MV-4-11 (cell line): Measurements from ENCODE around the gene CXXC1.
"Not testable (repeated sequence)": the region's sequence is repeated elsewhere in the genome, so short reads cannot be mapped to it uniquely, and the experiment has no call there.

Source experiments
- DNase-seq: peaks from one replicate; lab custom pipeline; 2025; lab: John Stamatoyannopoulos, UW

The CXXC1 gene

DNA sequence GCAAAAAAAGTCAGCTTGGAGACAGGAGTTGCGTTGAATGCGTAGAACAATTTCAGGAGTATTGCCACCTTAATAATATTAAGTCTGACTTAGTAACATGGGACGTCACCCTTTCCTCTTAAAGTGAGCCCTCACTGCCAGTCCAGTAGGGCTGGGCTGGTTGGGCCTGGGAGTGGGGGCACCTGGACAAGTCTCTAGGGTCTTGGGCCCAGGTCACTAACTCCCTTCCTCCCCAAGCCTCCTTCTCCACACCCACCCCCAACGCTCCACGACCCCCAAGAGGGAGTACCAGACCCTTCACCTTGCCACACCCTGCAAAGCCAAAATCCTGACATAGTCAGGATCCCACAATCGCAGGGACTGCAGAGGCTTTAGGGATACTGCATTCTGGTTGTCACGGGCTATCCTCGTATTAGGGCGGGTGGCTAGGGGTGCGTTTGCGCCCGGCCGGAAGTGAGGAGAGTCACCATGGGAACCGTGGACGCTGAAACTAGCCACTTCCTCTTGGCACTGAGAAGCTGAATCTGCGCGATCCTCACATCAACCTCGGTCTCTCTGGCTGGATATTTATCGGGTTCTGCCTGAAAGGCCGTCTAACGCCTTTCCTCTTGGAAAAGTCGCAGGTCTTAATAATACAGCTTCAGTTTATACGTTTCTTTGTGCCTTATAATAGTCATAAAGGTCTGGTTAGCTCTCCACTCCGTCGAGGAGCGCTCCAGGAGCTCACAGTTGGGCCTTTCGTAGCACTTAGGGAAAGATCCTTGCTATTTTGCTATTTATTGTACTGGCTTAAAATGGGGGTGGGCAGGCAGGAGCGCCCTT, 10.3 kb upstream of the CXXC1 start:
- DNase-seq: peak; percentile 91

DNA sequence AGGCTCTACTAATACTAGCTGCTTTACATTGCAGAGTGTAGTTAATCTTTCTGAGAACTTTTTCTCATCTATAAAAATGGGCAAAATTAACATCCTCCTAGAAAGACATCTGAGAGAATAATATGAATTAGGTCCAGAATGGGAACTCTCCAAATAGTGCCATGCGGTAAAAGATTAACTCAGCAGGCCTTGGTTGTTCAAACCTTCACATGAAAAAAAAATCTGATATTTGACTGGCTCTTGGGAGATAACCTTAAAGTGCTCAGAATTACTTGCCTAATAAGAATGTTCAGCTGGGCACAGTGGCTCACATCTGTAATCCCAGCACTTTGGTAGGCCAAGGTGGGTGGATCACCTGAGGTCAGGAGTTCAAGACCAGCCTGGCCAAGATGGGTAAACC, 5.5 kb upstream of the CXXC1 start:
- DNase-seq: no peak

DNA sequence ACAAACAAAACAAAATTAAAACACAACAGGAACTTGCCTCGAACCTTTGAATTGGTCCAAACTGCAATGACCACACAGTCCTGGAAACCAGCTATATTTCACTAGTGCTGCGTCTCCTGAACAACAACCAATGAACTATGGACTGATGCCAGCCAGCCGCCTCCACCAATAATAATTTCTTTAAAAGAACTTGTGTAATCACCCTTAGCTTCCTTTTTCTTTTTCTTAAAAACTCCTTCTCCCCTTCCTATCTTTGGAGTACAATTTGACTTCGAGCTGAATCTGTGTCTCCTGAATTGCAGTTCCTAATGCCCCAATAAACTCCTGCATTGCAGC, 1.6 kb upstream of the CXXC1 start:
- DNase-seq: peak; percentile 60

DNA sequence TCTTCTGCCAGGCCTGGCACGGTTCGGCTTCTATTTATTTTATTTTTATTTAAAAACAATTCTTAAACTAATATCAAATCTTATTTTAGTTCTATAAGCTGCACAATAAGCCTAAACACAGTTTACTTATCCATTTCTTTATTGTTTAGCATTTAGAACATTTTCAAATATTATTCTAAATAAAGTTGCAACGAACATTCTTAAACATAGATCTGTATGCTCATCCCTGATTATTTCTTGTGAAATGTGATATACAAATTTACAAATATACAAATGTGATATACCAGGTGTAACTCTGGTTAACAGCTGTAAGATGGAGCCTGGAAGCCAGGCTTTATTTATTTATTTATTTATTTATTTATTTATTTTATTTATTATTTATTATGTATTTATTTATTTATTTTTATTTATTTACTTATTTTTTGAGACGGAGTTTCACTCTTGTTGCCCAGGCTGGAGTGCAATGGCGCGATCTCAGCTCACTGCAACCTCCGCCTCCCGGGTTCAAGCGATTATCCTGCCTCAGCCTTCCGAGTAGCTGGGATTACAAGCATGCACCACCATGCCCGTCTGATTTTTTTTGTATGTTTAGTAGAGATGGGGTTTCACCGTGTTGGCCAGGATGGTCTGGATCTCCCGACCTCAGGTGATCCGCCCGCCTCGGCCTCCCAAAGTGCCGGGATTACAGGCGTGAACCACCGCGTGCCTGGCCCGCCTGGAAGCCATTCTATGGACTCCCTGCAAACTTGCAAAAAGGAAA, 1.0 kb upstream of the CXXC1 start:
- not testable (repeated sequence) for DNase-seq

DNA sequence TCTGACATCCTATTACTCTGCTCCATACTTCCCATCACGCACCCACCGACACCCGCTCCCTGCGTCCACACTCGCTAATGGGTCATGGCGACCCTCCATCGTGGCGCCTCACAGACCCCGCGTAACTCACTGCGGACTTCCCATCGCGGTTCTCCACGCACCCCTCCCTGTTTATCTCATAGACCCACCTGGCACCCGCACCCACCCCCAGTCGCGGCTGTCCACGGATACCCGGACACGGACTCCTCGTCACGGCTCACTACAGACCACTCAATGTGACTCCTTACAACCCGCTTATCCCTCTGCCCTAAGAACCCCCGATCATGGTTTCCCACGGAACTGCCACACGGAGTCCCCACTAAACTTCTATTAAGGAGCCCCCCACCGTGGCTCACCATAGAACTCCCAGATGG, 458 bp downstream of the CXXC1 start:
- no peak for DNase-seq

DNA sequence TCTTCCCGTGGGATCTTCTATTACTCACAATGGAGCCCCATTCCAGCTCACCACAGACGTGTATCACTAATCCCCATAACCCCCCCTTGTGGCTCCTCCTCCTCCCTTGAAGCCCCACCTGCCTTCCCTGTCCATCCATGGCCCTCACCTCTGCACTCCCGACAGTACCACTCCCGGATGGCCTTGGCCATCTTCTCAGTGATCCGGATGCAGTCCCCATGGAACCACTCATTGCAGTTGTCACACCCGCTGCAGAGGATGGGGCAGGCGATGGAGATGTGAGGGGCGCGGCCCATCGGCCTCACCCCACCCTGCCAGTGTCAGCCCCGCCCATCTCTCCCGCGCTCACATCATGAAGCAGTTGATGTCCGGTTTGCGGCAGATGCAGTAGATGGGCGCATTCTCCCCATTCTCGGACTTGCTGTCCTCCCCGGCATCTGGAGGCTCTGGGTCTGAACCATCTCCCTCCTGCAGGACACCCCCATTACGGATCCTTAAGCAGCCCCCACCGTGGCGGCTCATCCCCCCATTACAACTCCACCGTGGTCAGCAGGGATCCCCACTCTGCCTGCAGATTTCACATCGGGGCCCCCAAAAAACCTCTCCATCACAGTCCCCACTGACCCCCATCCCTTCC, 983 bp downstream of the CXXC1 start:
- DNase-seq: peak; percentile 18

DNA sequence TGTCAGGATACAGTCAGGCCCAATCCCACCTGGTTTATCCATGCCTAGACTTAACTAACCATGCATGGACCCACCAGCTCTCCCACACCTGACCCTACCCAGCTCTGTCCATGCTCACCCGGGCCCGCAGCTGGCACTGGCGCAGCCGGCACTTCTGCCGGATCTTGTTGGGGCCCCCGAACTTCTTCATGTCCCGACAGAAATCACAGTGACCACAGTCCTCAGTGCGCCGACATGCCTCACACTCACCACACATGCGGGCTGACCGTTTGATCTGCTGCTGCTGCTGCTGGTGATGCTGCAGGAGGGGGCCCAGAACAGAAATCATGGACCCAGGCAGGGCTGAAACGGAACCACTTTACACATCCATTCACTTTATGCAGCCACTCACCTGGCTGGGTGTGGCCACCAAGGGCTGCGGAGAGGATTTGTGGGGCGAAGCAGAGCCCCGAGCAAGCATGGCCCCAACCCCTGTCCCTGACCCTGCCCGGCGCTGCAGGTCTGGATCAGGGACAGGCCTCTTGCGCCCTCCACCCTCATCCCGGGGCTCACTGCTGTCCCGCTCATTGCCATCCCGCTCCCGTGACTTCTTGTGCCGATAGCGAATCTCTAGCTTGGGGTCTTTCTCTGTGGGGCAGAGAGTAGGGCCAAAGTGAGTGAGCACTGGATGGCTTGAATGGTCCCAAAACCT, 1.7 kb downstream of the CXXC1 start:
- no peak for DNase-seq

DNA sequence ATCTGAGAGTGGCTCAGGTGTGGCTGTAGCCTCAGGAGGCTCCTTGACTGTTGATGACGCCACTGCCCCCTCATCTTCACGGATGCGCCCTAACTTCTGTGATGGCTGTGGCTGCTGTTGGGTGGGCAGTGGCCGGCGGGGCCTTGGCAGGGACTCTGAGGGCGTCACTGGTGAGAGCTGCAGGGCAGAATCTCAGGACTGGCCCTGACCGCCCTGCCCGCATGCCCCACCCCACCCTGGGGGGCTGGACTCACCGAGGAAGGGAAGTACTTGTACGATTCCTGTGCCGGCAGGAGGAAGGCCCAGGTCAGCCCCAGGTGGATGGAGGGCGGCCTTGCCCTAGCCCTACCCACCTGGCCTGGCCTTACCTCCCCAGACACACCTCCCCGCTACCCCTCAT, 2.4 kb downstream of the CXXC1 start:
- no peak for DNase-seq

DNA sequence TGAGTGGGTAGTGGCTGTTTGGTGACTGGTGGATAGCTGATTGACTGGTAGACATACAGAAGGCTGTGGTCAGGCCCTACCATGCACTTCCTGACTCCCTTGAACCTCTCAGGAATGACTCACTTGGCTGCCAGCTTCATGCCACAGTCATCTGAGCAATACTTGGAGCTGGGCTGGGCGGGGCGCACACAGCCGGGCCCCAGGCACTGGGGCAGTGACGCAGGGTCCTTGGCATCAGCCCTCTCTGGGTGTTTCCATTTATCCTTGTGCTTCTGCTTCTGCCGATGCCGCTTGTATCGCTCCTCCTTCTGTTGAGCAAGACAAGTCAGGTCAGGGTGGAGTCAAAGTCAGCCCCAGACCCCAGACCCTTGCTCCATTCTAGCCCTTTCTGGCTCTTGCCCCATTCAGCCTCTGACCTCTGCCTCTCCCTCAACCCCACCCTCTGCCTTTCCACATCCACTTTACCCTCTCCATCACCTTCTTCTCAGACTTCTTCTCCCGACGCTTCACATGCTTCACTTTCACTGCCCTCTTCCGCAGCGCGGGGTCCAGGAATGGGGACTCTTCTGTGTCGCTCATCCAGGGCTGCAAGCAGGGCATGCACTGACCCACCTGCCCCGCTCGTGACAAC, 3.1 kb downstream of the CXXC1 start:
- DNase-seq: peak; percentile 27

DNA sequence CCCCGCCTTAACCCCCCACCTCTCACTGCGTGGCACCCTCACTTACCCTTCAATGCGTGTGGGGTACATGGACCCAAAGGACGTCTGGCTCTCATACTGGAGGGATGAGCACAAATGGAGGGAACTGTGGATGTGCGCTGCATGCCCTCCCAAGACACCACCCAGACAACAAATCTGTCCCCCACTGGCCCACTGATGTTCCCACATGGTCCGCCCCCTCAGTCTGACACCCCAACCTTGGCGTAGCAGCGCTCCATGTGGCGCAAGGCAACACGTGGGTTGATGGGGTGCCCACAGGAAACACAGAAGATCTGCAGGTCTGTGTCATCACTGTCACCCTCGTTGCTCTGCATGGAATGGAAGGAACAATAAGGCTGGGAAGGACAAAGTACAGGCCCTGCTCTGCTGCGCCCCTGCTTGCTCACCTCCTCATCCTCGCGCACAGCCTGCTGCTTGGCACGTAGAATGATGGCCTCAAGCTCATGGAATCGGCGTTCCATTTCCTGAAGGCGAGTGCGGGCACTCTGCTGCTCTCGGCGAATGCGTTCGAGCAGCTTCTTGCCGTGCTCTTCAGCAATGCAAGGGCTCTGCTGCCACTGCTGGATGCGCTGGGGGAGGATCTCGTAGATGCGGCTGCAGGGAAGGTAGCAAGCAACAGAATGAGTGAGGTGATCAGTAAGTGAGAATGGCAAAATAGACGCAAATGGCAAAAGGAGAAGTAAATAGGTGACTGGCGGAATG, 3.9 kb downstream of the CXXC1 start:
- DNase-seq: peak; percentile 7

DNA sequence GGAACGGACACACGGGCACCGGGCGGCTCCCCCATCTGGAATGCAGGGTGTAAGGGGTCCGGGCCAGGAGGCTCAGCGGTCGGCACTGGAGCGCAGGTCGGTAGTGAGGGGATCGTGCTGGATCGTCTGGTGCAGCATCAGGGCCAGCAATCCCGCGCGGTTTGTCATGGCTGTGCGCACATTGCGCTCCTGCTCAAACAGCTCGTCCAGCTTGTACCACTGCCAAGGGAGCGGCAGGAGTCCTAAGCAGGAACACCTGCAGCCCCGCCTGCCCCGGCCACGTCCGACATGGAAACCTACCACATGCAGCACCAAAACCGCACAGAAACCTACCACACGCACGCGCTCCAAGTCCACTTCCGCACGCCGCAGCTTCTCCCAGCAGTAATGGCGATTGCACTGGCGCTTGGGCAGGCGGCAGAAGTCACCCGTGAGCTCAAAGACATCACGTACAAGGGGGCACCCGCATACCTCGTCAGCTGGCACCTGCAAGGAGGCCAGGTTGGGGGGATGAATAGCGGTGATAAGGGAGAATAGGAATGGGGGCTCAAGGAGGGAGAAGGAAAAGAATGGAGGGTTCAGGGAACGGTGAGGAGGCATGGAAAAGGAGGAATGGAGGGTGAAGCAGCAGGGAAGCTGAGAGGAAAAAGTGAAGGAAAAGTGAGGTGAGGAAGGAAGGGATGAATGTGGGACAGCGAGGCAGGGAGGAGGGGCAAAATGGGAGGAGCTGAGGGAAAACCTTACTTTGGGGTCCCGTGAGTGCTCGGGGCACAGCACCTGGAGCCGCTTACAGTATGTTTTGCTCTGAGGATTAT, 4.8 kb downstream of the CXXC1 start:
- DNase-seq: no peak

DNA sequence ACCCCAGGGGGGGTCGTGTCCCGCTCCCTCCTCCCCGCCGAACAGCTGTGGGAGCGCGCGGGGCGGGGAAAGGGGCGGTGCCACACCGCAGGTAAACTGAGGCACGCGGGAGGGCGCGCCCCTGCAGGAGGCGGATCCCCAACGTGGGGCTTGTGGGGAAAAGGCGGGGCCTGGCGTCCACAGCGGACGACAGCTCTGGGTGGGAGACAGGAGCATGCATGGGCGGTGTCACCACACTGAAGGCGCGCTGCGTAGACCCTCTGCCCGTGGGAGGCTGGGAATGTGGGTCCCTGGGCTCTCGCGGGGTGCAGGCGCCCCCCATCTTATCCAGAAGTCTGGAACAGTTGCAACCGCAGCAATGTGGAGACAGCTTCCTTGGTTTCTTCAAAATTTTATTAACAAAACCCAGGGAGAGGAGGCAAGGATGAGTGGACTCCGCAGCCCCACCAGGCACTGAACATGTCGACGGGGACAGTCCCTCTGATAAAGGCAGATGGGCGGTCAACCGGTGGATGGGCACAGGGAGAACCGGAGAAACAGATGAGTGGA, 5.4 kb downstream of the CXXC1 start:
- DNase-seq: no peak

DNA sequence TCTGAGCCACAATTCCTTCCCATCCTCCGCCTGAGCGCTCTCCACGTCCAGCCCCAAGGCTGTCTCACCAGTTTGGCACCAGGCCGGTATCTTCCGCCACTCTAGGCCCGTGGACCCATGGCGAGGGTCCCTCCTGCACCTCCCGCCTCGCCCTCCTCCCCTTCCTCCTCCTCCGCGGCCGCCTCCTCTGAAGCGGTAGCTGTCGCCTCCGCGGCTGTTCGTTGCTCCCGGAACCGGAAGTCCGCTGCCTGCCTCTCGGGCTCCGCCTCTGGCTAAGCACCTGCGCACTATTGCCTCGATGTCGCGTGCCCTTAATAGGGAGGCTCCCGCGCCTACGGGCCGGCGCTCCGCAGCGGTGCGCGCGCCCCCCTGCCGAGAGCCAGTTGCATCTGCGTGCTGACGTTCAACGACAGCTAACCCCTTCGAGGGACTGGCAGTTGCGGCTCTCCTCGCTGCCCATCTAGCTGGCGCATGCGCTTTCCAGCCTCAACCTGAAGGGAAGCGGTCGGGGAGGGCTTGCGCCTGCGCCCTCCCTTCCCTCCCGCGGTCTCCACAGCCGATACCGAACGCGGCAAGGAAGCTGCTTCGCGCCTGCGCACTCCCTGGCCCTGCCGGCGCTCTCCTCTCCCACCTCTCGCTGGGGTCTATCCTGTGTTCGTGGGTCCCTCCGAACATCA, 6.1 kb downstream of the CXXC1 start, which contains the start of gene MBD1:
MBD1 (minus strand) TSS at position 229 of the 677 bp plus-strand sequence. CDS start 1,531 bp downstream, outside the sequence.
- DNase-seq: peak; percentile 99

DNA sequence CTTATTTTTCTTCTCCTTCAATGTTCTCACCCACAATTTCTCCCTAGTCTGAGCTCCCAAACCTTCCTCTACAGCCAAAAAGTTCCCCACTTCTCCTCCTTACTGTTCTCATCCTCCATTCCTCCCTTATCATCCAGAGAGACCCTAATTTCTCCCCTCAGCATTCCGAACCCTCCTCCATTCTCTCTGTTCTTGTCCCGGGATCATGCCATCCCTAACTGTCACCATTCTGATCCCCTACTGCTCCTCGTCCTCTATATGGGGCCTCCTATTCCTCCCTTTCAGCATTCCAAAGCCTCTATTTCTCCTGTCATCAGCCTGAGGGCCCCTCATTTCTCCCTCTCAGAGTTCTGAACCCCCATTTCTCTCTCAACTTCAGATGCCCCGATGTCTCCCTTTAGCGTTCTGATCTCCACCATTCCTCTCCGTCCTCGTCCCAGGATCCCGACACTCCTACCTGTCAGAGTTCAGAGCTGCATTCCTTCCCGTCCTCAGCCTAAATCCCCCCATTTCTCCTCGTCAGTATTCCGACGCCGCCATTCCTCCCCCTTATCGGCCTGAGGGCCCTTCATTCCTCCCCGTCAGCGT, 6.7 kb downstream of the CXXC1 start:
- no peak for DNase-seq

DNA sequence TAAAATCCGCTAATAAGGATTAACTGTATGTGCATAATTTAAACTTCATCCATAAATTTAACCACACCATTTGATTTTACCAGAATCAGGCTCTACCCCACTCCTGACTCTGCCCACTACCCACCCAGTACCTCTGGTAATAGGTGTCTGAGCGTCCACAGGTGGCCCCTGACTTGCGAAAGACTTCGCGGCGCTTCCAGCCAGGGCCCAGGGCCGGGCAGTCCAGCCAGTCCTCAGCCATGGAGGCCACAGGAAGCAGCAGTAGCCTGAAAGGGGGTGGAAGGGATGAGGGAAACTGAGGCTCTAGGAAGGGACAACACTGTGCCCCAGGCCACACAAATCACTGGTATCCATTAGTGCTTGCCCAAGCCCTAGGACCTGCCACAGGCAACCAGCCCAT, 7.7 kb downstream of the CXXC1 start:
- no peak for DNase-seq

DNA sequence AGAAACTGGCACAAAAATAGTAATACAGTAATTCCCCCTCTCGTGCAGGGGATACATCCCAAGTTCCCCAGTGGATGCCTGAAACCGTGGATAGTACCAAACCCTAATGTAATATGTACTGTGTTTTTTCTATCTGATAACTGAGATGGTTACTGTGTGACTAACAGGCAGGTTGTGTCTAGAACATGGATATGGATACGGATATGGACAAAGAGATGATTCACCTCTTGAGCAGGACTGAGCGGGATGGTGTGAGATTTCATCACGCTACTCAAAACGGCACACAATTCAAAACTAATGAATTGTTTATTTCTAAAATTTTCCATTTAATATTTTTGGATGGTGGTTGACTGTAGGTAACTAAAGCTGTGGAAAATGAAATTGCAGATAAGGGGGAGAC, 9.6 kb downstream of the CXXC1 start:
- no peak for DNase-seq

DNA sequence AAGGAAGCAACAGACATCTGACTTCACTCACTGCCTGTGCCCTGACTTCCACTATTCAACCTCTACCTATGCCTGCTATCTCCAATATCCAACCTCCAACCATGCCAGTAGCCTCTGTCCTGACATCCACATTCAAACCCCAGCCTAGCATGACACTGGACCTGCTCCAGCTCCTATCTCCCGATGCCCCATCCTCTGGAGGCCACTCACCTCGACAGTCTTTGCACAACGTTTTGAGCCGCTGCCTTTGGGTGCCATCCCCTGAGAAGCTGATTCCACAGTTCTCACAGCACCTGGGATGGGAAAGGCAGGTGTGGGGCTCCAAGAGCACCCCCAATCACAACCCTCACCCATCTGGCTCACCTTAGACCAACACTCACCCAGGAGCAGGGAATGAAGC, 11.0 kb downstream of the CXXC1 start:
- no peak for DNase-seq

DNA sequence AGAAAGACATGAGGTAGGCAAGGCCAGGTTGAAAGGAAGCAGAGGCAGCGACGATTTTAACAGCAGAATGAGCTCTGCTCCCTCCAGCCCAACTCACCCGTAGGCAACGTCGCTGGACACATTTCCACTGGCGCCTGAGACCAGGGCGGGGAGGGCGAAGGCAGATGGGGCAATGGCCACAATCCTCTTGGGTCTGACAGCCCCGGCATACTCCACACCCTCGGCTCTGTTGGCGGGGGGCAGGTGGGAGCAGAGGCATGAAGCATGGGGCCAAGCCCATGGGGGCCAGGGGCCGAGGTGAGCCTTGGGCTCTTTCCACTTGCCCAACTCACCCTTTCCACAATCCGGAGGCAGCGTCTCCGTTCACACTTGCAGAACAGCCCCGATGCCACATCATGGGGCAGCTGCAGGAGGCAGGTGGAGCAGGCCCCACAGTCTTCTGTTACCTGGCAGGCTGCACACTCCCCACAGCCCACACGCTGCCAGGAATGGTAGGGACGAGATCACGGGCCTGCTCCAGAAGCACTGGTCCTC, 11.9 kb downstream of the CXXC1 start:
- DNase-seq: no peak

DNA sequence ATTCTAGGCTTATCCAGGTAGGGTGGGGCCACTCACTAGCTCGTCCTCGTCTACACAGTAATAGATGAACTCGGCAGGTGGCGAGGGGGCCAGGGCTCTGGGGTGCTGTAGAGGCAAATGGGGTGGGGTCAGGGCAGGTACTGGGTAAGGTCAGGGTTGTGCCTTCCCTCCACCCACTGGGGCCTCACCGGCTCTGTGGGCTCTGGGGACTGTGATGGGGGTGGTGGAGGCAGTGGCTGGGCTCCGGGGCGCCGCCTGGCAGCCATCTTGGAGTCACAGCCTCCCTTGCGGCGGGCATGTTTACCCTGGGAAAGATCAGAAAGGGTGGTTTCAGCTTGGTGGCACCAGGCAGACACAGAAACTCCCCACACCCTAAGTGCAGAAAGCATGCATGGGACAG, 12.6 kb downstream of the CXXC1 start:
- no peak for DNase-seq
